ENCODE data around the gene DNM1.

Gene DNM1

GRCh38 chr9:128178806-128179431, 24.3 kb upstream of the DNM1 start:
- peak; percentile 63 for DNase-seq

- no peak for DNase-seq
Measured at GRCh38 chr9:128180001-128180400, 23.2 kb upstream of the DNM1 start.

- no peak for DNase-seq
Measured at GRCh38 chr9:128180447-128180846, 22.7 kb upstream of the DNM1 start.

GRCh38 chr9:128181480-128181879, 21.7 kb upstream of the DNM1 start:
- DNase-seq = peak; percentile 15

- DNase-seq = no peak
Measured at GRCh38 chr9:128182893-128183588, 20.1 kb upstream of the DNM1 start.

GRCh38 chr9:128185979-128186965, 16.9 kb upstream of the DNM1 start:
- no peak for DNase-seq

- no peak for DNase-seq
Measured at GRCh38 chr9:128187361-128187760, 15.8 kb upstream of the DNM1 start.

- no peak for DNase-seq
Measured at GRCh38 chr9:128188209-128188608, 15.0 kb upstream of the DNM1 start.

GRCh38 chr9:128190013-128190412, 13.2 kb upstream of the DNM1 start:
- no peak for DNase-seq

GRCh38 chr9:128190516-128191405, 12.4 kb upstream of the DNM1 start:
- DNase-seq = peak; percentile 54

GRCh38 chr9:128191406-128192046, 11.7 kb upstream of the DNM1 start, which contains the start of gene CIZ1:
CIZ1 (minus strand) TSS chr9:128191572; CDS start chr9:128190857, 715 bp downstream.
- peak; percentile 88 for DNase-seq

GRCh38 chr9:128192601-128193371, 10.4 kb upstream of the DNM1 start:
- DNase-seq = no peak

- DNase-seq = no peak
Measured at GRCh38 chr9:128193469-128194096, 9.6 kb upstream of the DNM1 start.

GRCh38 chr9:128201441-128202369, 1.5 kb upstream of the DNM1 start:
- DNase-seq = no peak

GRCh38 chr9:128202648-128203023, 543 bp upstream of the DNM1 start:
- DNase-seq = no peak

GRCh38 chr9:128203707-128204551, 750 bp downstream of the DNM1 start:
- DNase-seq = peak; percentile 78

- no peak for DNase-seq
Measured at GRCh38 chr9:128204858-128205257, 1.7 kb downstream of the DNM1 start.

GRCh38 chr9:128205296-128205944, 2.2 kb downstream of the DNM1 start:
- DNase-seq = no peak
